GM12878 (cell line): ENCODE results near the gene RAMACL. TPM values are rescaled to one million over a fixed set of nuclear protein-coding genes. Genes with fewer than 3 reads are reported as not detected.

Experiments
- ATF2 ChIP-seq: IDR thresholded peaks from 2 replicates; pipeline ENCODE4 v1.6.1; 2012; ENCODE audit warnings: low read length, inconsistent platforms
- BCL11A ChIP-seq: IDR thresholded peaks from 2 replicates; pipeline ENCODE4 v1.6.1; 2011; ENCODE audit warnings: low read depth, low read length
- BRCA1 ChIP-seq: IDR thresholded peaks from 2 replicates; pipeline ENCODE4 v1.6.1; 2011; ENCODE audit warnings: low read depth, low read length, improper control_type of control experiment
- CEBPZ ChIP-seq: fragments of 150-350 bp; IDR thresholded peaks from 2 replicates; pipeline ENCODE4 v1.6.1; 2016; ENCODE audit warnings: low read depth, low read length
- LARP7 ChIP-seq: fragments of 450-650 bp; IDR thresholded peaks from 2 replicates; pipeline ENCODE4 v1.6.1; 2017; ENCODE audit warnings: mild to moderate bottlenecking
- MYB ChIP-seq: fragments of 150-350 bp; IDR thresholded peaks from 2 replicates; pipeline ENCODE4 v1.6.1; 2014; ENCODE audit warnings: mild to moderate bottlenecking, low read depth, low read length, borderline replicate concordance
- NFYB ChIP-seq: IDR thresholded peaks from 2 replicates; pipeline ENCODE4 v1.6.1; 2011; ENCODE audit warnings: low read depth, mild to moderate bottlenecking, low read length, improper control_type of control experiment, moderate library complexity; ENCODE audit not compliant: insufficient read depth
- PAX5 ChIP-seq: IDR thresholded peaks from 2 replicates; pipeline ENCODE4 v1.6.1; 2011; ENCODE audit warnings: low read depth, low read length, borderline replicate concordance
- PBX3 ChIP-seq: IDR thresholded peaks from 2 replicates; pipeline ENCODE4 v1.6.1; 2011; ENCODE audit warnings: mild to moderate bottlenecking, low read depth, low read length, moderate library complexity; ENCODE audit not compliant: insufficient replicate concordance
- PKNOX1 ChIP-seq: fragments of 450-650 bp; IDR thresholded peaks from 2 replicates; pipeline ENCODE4 v1.6.1; 2016; ENCODE audit warnings: mild to moderate bottlenecking
- POLR2AphosphoS5 ChIP-seq: IDR thresholded peaks from 2 replicates; pipeline ENCODE4 v1.6.1; 2011; ENCODE audit warnings: mild to moderate bottlenecking, low read length, inconsistent platforms
- POU2F2 ChIP-seq: IDR thresholded peaks from 3 replicates; pipeline ENCODE4 v1.6.1; 2011; ENCODE audit warnings: low read depth, mild to moderate bottlenecking, low read length, borderline replicate concordance
- RB1 ChIP-seq: fragments of 450-650 bp; formaldehyde crosslinking; IDR thresholded peaks from 2 replicates; pipeline ENCODE4 v1.6.1; 2017; ENCODE audit warnings: mild to moderate bottlenecking, borderline replicate concordance
- SMARCA5 ChIP-seq: fragments of 450-650 bp; IDR thresholded peaks from 2 replicates; pipeline ENCODE4 v1.6.1; 2017; ENCODE audit warnings: mild to moderate bottlenecking
- SP1 ChIP-seq: IDR thresholded peaks from one replicate; pipeline ENCODE4 v1.6.1; 2011; ENCODE audit warnings: low read depth, low read length
- TCF3 ChIP-seq: IDR thresholded peaks from 2 replicates; pipeline ENCODE4 v1.6.1; 2012; ENCODE audit warnings: low read depth, mild to moderate bottlenecking, low read length, borderline replicate concordance; ENCODE audit not compliant: insufficient read depth
- TCF7 ChIP-seq: IDR thresholded peaks from 2 replicates; pipeline ENCODE4 v1.6.1; 2014; ENCODE audit warnings: antibody characterized with exemption, borderline replicate concordance
- polyA plus RNA-seq, 11 experiments: library from polyadenylated mRNA; depleted of rRNA in 4 of 11; unstranded in 6 of 11; stranded (reverse) in 5 of 11; fragments of >200 nt; fragmentation: Nextera tagmentation in 4 of 11; fragmentation: Illumina TruSeq in 1 of 11; extraction: Ambion mirVana in 4 of 11; extraction: Trizol in 1 of 11; gene quantifications; 1 replicate in 1 of 11; 2 replicates in 10 of 11; pipeline versions ENCODE4 v1.2.1 to v1.2.3, GENCODE V29; 2011 to 2016; ENCODE audit warnings: inconsistent platforms in 2 of 11, missing spikeins in 2 of 11, low read depth in 1 of 11
- total RNA-seq, 4 experiments: library from RNA; depleted of rRNA in 3 of 4; stranded (reverse); fragments of >200 nt in 3 of 4; fragmentation: Illumina TruSeq in 1 of 4; extraction: Trizol in 1 of 4; gene quantifications; 2 replicates each; pipeline versions ENCODE4 v1.2.1 to v1.2.3, GENCODE V29; 2013 to 2021

Gene RAMACL
- total and polyA plus RNA-seq, 10 of the 15 experiments (the other 5 are each of a cell fraction or from before 2014, with no cell fraction given), result 0.09 to 1.3 (median 0.31) TPM; not detected in 1

DNA sequence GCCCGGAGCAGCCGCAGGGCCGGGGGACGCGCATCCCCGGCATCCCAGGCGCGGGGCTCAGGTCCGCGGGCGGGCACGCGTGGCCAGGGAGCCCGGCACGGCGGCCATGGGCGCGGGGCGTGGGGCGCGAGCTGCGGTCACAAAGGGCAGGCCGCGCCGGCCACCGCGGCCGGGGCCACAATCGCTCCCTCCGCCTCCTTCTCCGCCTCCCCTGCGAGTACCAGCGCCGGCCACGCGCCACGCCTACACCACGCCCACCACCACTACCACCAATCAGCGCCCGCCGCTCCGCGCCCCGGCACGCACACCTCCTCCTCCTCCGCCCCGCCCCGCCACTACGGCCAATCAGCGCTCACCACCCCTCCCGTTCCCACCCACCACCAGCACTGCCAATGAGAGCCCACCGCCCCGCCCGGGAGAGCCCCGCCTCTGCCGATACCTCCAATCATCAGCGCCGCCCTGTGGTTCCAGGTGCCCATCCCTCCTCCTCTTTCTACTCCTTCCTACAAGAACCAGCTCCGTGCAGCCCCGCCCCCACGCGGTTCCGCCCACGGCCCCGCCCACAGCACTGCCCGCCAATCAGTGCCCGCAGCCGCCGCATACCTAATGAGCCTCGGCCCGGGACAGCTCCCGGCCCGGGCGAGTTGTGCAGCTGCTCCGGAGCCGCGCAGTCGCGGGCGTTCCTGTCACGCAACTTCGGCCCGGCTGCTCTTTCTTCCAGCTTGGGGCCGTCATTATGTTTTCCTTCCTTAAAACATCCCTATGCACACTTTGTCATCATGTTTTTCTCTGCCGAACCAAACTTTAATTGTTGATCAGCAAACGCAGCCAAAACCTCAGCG, 40.8 kb upstream of the RAMACL start, which contains the start of gene RPS6KA2 (continued):
- TF ChIP-seq PKNOX1, result peak; percentile 93
- no peak for TF ChIP-seq CEBPZ
- peak; percentile 42; the same call in 1 of the 2 replicates for TF ChIP-seq LARP7
- TF ChIP-seq MYB, result no peak
- peak; percentile 87 for TF ChIP-seq NFYB
- TF ChIP-seq BCL11A, result no peak
- no peak for TF ChIP-seq ATF2
- TF ChIP-seq TCF7, result no peak
- no peak for TF ChIP-seq RB1
- TF ChIP-seq BRCA1, result no peak
- TF ChIP-seq POLR2AphosphoS5, result peak; percentile 57; the same call in 1 of the 2 replicates
- TF ChIP-seq SP1, result peak; percentile 89
- 0 out of 2 replicates have a peak, but pooled peaks have one; percentile 11 for TF ChIP-seq PAX5
- TF ChIP-seq PBX3, result peak; percentile 71
- TF ChIP-seq POU2F2, result peak; percentile 57; the same call in 1 of the 3 replicates
- TF ChIP-seq SMARCA5, result 0 out of 2 replicates have a peak, but pooled peaks have one; percentile 37
- TF ChIP-seq TCF3, result 0 out of 2 replicates have a peak, but pooled peaks have one; percentile 32
